Fibroblast of skin of abdomen (primary cell): ENCODE data around the gene FRA10AC1.

Source experiments
- DNase-seq: peaks from one replicate; pipeline ENCODE4 v3.0.0-alpha.2; 2013

The FRA10AC1 gene

DNA sequence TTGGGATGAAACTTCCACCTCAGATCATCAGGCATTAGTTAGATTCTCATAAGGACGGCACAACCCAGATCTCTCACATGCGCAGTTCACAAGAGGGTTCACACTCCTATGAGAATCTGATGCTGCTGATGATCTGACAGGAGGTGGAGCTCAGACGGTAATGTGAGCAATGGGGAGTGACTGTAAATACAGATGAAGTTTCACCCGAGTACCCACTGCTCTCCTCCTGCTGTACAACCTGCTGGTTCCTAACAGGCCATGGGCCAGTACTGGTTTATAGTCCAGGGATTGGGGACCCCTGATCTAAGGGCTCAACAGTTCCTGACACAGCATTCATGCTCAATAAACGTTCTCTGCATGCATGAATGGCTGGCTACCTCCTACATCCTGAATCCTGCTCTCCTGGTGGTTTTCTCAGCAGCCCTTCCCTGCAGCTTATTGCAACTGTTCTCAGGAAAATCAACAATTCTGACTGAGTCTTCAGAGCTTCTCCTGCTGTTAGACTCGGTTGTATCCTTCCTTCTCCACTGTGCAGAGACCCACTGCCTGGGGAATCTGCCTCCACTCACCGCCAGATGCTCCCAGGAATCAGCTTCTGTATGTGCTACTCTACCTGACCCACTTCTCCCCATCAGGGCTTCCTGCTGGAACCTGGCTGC is 72.6 kb downstream of the FRA10AC1 start:
- no peak for DNase-seq

DNA sequence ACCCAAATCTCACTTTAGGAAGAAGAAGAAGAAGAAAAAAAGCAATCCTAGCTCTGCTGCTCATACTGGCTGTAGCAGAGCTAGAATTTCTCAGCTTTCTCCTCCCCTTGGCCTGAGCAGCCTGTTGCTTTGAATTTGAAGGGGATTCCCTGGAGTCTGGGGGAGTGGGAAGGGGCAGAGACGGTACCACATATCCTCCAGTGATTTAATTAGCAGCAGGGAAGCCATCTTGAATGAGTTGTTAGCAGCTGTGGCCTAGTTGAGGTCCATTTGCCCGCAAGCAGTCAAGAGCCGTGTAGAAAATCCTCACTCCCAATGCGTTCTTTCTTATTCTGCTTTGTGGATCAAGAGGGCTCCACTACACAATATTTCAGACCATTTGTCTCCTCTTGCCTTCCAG is 73.5 kb downstream of the FRA10AC1 start:
- no peak for DNase-seq

DNA sequence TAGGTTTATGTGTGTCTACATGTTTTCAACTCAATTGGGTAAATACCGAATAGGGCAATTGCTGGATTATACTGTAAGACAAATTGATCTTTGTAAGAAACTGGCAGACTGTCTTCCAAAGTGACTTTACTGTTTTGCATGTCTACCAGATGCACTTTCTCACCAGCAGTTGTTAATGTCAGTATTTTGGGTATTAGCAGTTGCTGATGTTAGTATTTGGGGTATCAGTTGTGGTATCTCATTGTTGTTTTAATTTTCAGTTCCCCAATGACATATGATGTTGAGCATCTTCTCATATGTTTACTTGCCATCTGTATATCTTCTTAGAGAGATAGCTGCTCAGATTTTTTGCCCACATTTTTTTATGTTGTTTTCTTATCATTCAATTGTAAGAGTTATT is 79.5 kb downstream of the FRA10AC1 start:
- DNase-seq: no peak

DNA sequence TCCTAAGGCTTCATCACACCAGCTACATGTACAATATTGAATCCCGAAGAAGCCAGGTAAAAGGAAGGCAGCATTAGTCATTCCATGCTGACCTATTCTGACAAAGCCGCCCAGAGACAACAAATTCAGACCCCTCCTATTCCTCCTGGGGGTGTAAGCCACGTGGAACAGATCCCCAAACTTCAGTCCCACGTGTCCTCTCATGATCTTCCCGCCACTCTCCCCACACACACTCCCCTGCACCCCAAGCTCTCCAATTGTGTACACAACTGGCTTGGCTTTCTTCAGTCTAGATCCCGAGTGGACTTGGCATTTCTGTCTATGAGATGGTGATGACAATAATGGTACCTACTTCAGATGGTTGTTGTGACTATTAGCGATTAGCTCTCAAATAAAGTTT is 81.5 kb downstream of the FRA10AC1 start:
- no peak for DNase-seq
